HG03432 (cell line): ENCODE data around the gene LRCOL1.

Source experiments
- ATAC-seq: cut with Tn5 transposase; IDR thresholded peaks from one replicate; pipeline ENCODE4 v1.9.1; 2021; ENCODE audit warnings: mild to moderate bottlenecking, moderate library complexity; ENCODE audit not compliant: unreplicated experiment

Gene LRCOL1

GRCh38 chr12:132554845-132555630 is 55.3 kb downstream of the LRCOL1 start:
- no peak for ATAC-seq
